Measurements from ENCODE around the gene PKIB.

DNA sequence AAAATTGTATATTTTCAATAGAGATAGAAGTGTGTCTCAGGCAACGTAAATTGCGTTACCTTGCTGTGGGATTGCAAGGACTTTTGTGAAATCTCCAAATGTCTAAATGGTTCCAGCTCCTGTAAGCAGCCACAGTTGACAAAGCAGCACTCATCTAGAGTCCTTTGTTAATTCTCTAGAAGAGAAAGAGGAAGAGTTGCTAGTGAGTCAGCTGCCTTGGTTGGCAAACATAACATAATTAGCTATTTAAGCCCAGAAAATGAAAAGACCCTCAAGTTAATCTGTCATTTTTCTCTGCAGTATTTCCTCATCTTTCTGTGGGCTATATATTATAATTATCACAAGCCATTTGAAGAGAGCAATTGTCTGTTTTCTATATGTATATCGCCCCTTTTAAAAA, 102.9 kb downstream of the PKIB start:
- TF ChIP-seq EZH2phosphoT487 (IDR thresholded peaks at IDR 0.05; ENCODE audit: low read depth) = no peak
- TF ChIP-seq, protein P1, sequence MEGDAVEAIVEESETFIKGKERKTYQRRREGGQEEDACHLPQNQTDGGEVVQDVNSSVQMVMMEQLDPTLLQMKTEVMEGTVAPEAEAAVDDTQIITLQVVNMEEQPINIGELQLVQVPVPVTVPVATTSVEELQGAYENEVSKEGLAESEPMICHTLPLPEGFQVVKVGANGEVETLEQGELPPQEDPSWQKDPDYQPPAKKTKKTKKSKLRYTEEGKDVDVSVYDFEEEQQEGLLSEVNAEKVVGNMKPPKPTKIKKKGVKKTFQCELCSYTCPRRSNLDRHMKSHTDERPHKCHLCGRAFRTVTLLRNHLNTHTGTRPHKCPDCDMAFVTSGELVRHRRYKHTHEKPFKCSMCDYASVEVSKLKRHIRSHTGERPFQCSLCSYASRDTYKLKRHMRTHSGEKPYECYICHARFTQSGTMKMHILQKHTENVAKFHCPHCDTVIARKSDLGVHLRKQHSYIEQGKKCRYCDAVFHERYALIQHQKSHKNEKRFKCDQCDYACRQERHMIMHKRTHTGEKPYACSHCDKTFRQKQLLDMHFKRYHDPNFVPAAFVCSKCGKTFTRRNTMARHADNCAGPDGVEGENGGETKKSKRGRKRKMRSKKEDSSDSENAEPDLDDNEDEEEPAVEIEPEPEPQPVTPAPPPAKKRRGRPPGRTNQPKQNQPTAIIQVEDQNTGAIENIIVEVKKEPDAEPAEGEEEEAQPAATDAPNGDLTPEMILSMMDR (IDR thresholded peaks at IDR 0.05; ENCODE audit: low read depth, low read length) = no peak
